ENCODE measurements around the gene BLNK.

DNA sequence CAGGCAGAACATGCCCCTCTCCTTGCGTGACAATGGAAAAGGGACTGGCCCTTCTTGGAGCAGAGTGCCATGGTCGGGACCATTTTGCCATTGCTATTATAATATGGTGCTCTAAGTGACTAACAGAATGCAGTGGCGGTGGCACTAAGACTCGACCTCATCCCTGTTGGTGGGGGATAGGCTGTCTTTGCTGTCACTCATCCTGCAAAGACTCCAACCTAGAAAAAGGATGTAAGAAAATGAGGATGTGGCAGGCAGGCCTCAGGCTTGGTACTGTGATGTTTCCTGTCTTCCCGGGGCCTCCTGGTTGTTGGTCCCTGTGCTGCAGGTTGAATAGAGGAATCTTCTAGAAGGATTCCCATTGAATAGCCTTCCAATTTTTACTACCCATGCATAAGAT is 18.6 kb downstream of the BLNK start:
- TF ChIP-seq CTCF (IDR thresholded peaks at IDR 0.05; ENCODE audit: borderline replicate concordance, extremely low read depth, low read length, poor library complexity, severe bottlenecking) (no peak), EZH2 (IDR thresholded peaks at IDR 0.05; ENCODE audit: borderline replicate concordance, low read depth, low read length, severe bottlenecking) (no peak)

Measured in DND-41 (cell line).